SK-MEL-5 (cell line): ENCODE data around the gene PDXP. TPM values are rescaled to one million over a fixed set of nuclear protein-coding genes. Genes with fewer than 3 reads are reported as not detected.

ENCODE experiments used
- DNase-seq: peaks from one replicate; pipeline ENCODE4 v3.0.0-alpha.2; 2016; ENCODE audit warnings: low read depth, low spot score
- in situ Hi-C: cut with HindIII; loops from 2 replicates; pipeline ENCODE4 v1.10.0; 2016; ENCODE audit warnings: low sequenced_read_pairs, high pct_unique_total_duplicates, low pct_unique_long_range_greater_than_20kb
- total RNA-seq: library from RNA; depleted of rRNA; stranded (reverse); fragments of >200 nt; shearing (Covaris generic); gene quantifications from 2 replicates; pipeline ENCODE4 v1.2.3, GENCODE V29; 2014

The PDXP gene
- total RNA-seq, 1 experiment from 2014 or later, result 61.7 TPM

DNA sequence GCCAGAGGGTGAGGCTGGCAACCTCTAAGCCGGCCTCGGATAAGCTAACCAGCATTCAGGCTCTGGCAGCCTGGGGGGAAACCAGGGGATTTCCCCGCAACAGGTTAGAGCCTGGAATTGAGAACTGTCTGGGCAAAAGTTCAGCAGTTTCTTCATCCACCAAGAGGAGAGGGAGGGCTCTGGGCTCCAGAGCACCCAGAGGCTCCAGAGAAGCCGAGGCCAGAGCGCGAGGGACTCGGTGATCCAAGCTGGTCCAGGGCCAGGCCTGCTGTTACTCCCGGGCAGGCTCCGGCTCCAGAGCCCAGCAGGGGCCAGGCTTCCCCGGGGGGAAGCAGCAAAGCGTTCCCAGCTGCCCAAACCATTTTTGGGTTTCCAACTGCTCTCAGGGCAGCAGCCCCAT lies 32.4 kb upstream of the PDXP start:
- DNase-seq, result no peak

DNA sequence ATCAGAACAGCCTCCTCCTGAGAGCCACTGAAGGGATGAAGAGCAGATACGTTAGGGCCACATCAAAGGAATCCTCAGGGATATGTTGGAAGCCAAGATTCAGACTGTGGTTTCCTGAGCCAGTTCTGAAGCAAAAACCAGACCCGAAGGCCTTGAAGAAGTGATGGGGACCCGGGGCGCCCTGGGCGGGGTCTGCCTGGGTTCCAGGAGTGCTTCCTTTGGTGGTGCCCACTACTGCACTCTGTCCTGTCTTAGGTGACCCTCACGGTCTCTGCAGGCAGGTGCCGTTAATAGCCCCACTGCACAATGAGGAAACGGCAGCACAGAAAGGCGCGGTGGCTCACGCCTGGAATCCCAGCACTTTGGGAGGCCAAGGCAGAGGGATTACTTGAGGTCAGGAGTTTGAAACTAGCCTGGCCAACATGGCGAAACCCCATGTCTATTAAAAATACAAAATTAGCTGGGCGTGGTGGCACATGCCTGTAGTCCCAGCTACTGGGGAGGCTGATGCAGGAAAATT lies 31.9 kb upstream of the PDXP start:
- DNase-seq, result no peak
- in situ Hi-C loops, result no loop called here

More for the DNA sequence above, 32.4 kb upstream of the PDXP start:
- in situ Hi-C loops, result no loop called here

DNA sequence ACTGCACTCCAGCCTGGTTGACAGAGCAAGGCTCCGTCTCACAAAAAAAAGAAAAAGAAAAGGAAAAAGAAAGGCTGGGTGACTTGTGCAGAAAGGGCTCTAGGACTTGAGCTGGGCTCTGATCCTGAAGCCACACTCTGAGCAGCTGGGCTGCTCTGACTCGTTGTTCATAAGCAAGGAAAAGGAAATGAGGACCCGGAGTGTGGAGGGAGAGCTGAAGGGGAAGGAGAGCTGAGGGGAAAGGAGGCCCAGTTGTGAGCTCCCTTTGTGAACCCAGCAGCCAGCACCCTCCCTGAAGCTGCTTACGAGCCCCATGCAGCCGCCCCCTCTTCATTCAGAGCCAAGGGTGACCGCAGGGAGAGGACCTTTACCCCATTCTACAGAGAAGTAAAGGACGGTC lies 31.4 kb upstream of the PDXP start:
- in situ Hi-C loops, result no loop called here
- DNase-seq, result no peak

DNA sequence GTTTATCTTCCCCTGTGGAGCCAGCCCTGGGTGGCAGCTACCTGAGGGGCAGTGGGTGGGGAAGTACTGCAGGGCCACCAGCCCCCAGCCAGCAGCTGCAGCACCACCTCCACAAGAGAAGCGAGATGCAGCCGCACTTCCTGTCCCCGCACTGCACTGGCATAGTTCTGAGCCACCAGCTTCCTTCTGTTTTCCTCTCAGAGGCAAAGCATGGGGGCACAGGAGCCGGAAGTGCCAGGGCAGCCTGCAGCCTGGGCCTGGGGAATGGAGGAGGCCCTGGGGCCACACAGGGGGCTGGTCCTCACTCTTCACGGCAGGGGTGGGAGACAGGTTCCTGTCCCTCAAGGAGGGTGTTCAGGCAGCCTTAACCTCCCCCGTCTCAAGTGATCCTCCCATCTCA lies 31.0 kb upstream of the PDXP start:
- in situ Hi-C loops, result no loop called here

DNA sequence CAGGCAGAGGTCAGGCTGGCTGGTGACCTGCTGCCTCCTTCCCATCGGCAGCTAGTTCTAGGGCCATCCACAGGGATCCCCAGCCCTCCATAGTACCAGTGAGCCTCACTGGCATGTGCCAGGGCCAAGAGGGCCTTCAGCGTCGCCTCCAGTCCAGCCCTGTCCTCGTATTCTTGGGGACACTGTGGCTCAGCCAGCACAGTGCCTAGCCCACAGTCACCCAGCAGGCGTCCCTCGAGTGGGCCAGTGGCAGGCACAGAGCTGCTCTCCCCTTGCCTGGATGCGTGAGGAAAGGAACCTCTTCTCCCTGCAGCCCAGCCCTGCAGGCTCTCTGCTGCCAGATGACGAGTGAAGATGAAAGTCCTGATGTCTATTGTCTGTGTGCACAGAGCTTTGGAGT lies 29.7 kb upstream of the PDXP start:
- in situ Hi-C loops, result no loop called here
- DNase-seq, result no peak

More for the DNA sequence above, 31.0 kb upstream of the PDXP start:
- no peak for DNase-seq

DNA sequence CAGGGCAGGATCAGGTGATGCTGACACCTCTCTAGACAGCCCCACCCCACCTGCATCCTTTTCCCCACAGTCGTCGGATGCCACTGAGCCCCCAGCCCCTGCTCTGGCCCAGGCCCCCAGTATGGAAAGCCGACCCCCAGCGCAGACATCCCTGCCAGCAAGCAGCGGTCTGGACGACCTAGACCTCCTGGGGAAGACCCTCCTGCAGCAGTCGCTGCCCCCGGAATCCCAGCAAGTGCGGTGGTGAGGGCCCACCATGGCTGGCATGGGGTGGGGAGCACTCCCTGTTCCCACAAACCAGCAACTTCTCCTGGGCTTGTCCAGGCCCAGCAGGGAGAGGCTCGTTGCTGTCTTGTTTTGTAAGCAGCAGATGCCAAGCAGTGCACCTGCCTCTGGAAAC lies 28.6 kb upstream of the PDXP start:
- DNase-seq, result no peak

DNA sequence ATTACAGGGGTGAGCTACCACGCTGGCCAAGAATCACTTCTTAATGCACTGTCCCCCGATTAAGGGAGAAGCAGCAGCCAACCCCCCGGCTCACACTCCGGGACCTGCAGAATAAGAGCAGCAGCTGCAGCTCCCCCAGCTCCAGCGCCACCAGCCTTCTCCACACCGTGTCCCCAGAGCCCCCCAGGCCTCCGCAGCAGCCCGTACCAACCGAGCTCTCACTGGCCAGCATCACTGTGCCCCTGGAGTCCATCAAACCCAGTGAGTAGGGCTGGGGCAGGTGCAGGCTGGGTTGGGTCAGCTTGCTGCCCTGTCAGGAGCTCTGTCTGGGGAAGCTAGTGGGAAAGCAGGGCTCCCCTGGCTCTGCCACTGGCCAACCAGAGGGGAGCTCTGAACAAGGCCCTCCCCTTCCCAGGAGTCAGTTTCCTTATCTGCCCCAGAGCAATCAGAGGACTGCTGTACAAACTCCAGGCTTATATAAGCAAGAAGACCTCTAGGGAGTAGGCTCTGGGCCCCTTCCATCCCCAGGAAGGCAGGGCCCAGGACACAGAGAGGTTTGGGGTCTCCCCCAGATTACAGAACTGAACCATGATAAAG lies 27.6 kb upstream of the PDXP start:
- no peak for DNase-seq
- in situ Hi-C loops, result no loop called here

More for the DNA sequence above, 28.6 kb upstream of the PDXP start:
- in situ Hi-C loops, result no loop called here

DNA sequence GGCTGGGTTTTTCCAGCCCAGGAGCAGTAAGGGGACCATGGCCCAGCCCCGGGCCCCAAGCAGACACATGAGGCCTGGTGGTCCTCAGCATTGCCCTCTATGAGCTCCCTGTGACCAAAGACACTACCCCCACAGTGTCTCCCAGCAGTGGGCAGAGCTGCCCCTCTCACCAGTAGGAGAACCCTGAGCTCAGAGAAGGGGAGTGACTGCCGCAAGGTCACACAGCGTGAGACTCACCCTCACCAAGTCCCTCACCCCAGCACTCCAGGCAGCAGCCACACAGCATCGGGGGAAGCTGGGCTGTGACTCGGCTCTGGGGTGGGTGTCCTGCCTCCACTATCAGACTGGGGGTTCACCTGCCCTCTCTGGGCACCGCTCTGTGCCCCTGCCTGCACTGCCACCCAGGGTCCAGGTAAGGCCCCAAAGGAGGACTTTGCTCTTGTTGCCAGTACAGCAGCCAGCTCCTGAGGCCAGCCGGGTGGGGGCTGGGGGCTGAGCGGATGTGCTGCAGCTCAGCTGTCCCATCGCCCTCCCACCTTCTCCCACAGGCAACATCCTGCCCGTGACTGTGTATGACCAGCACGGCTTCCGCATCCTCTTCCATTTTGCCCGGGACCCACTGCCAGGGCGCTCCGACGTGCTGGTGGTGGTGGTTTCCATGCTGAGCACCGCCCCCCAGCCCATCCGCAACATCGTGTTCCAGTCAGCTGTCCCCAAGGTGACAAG lies 26.9 kb upstream of the PDXP start:
- in situ Hi-C loops, result no loop called here
- no peak for DNase-seq

DNA sequence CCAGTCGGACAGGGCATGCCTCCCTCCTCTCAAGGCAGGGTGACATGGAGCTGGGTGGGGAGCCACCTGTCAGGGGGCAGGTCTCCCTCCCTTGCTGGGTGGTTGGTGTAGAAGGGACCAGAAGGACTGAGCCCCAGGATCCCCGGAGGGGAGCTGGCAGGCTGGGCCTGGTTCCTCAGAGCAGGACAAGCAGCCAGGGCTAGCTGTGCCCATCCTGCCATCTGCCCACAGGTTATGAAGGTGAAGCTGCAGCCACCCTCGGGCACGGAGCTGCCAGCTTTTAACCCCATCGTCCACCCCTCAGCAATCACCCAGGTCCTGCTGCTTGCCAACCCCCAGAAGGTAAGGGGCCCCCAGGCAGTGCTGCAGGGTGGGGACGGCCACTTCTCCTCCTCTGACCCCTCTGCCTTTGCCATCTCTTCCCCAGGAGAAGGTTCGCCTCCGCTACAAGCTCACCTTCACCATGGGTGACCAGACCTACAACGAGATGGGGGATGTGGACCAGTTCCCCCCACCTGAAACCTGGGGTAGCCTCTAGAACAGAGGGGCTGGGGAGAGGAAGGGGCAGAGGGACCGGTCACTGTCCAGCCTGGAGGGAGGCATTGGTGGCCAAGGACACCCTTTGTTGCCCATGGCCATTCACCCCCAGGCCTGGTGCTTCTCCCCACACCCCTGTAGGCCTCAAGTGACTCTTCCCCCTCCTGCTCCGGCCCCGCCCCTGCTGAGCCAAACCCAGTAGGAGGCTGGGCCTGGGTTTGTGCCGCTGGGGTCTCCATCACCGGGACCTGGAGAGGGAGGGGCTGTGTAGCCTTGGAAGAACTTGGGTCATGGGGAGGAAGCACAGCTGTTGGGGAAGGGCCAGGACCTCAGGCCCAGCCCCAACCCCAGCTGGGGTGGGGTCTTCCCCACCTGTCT lies 26.1 kb upstream of the PDXP start:
- no peak for DNase-seq
- in situ Hi-C loops, result no loop called here

DNA sequence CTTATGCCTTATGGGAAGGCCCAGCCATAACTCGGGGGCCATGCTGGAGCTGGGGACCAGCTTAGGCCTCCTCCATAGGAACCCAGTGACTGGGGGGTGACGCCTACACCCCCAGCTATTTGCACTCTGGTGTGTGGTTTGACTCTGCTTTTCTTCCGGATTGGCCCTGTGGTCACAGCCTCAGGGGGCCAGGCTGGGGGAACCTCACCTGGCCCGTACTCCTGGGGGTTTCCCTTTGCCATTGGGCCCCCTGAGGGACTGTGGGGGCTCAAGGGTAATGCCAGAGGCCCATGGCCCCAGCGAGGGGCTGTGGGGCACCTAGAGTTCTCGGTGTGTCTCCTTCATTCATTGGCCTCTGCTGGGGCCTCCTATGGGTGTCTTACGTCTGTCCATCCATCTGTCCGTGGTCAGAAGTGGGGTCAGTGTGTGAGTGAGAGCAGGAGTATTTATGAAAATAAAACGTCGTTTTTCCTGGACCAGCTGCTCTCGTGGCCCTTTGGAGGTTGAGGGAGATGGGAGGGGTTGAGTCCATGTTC lies 25.4 kb upstream of the PDXP start:
- DNase-seq, result no peak
- in situ Hi-C loops, result no loop called here

DNA sequence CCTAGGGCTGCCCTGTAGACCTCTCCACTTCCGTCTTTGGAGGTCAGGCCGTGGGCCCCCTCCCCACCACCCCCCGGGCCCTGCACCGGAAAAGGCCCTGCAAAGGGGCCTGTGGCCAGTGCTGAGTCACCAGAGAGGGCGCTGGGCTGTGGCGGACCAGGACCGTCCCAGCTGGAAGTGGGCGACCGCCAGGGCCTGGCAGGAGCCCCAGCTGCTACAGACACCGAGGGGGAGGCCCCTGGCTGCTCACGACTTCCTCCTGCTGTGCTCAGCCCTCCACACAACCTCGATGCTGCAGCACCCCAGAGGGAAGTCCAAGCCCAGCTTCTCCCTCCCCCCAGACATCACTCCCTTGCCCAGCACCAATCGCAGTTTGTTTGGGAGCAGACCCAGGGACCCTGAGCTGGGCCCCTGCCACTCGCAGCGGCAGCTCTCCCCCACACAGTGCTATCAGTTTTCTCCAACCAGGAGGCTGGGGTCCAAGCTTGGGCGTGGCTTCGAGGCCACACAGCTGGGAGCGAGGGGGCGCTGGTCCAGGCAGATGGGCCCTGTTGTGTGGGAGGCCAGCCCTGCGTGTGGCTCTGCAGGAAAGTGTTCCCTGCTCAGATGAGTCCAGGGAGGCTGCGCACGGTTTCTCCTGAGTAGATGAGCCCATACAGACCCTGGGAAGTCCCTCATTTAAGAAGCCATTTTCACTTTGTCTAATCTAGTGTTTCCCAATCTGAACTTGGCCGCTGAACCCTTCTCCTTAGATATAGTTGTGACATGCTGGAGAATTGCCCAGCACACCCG lies 24.7 kb upstream of the PDXP start:
- in situ Hi-C loops, result no loop called here
- DNase-seq, result no peak

DNA sequence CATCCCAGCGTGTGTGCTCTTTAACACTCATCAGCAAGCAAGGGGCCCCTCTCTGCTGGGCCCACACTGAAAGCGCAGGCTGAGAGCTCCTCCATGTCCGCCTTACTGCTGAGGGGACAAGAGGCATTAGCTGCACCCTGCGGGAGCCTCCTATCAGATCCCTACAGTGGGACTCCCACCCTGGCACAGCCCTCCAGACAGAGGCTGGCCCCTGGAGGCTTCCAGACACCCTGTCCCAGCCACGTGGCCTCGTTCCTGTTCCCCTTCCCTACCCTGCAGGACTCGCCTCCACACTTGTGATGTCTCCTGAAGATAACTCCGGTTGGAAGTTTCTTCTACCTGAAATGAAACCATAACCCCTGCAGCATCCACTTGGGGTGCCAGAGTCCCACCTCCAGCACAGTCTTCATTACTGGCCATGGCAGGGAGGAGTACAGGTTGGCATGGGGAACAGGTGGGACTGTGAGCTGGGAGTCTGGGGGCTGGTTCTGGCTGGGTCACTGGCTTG lies 24.1 kb upstream of the PDXP start:
- no peak for DNase-seq
- in situ Hi-C loops, result no loop called here

DNA sequence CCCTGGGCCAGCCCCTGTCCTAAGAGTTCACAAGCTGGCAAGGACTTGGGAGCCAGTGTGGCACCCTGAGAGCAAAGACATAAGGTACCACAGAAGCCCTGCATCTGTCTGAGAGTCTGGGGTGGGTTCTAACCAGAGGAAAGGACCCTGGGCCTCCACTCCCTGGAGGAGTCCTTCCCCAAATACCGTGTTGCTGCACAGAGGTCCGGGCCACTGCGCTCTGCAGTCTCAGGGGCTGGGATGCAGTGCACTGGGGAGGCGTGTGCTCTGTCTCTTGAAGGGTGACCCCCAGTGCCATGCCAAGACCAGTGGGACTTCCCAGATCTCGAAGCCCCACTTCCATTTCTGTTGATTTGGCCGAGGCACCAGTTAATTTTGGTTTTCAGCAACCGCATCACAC lies 23.4 kb upstream of the PDXP start:
- in situ Hi-C loops, result no loop called here
- DNase-seq, result no peak

DNA sequence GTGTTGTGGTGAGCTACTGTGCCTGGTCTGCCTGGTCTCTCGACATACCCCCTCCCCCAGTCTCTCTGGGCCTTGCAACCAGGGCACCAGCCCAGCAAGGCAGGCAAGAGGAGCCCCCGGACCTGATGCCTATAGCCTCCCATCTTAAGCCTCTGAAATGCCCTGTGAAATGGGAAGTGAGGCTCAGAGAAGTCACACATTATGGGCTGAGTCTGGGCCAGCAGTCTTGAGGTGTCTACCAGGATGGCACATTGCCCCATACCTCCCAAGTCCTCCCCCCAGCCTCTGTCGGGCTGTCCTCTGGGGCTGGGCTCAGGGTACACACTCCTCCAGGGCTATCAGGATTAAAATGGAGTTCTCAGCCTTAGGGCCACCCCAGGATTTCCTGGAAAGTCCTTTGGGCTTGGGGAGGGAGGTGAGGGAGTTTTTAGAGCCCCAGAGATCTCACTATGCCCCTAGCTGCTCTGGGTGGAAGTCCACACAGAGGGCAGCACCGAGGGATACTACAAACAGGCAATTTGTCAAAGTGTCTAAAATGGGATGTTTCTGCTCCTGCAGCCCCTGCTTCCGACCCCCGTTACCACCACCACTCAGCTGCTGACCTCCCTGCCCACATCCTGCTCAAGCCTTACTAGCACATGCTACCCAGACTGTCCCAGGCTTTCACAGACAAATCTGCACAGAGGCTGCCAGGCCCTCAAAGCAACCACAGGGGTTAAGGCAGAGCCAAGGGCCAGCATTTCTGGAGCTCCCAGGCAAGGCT lies 22.2 kb upstream of the PDXP start:
- in situ Hi-C loops, result no loop called here
- DNase-seq, result no peak

DNA sequence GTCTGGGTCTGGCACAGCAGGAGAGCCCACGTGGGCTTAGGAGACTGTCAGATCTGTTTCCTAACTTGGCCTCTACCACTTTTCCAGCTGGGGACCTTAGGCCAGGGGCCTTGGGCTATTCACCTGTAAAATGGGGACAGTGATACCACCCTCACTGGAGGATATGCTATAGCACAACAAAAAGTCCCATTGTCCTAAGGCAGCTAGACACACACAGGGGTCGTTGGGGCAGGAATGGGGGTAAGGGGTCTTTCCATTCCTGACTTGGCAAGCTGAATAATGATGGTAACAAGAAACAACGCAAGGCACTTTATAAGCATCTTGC lies 21.6 kb upstream of the PDXP start:
- in situ Hi-C loops, result no loop called here
- DNase-seq, result no peak

DNA sequence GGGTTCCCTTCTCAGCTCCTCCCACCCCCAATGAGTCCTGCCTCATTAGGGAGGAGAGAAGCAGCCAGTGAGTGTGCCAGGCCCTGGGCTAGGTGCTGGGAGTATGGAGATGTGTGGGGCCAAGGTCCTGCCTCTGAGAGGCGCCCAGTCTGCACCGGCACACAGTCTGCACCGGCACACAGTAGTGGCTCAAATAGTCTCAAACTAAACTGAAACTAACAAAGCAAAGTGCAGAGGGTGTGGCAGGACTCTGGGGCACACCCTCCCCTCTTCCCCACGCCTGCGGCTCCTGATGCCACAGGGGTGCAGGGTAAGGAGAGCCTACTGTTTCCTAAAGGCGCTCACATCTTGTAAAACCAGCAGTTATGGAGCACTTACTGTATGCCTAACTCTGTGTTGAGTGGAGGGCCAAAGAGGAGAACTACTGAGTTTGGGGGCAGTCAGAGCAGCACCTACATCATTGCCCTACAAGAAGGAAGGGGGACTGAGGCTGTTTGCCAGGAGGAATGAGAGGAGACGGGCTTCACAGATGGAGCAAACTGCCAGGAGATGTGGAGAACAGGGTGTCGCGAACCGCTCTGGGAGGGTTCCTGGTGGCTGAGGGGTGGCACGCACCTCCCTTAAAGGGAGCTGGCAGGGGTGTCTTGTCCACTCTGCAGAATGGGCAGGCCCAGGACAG lies 20.0 kb upstream of the PDXP start:
- DNase-seq, result no peak
- in situ Hi-C loops, result no loop called here
